T-helper 1 cell (primary cell): ENCODE results near the gene CDC37L1.

Experiments used
- DNase-seq, 5 donors: peaks; one replicate each; pipeline ENCODE4 v3.0.0-alpha.2; 2012 to 2020

Gene CDC37L1

GRCh38 chr9:4756420-4756819 lies 77.1 kb downstream of the CDC37L1 start:
- DNase-seq, result no peak
